Endothelial cell of umbilical vein (primary cell): ENCODE measurements around the gene RYR1. TPM values are rescaled to one million over a fixed set of nuclear protein-coding genes. Genes with fewer than 3 reads are reported as not detected.

Source experiments
- BruUV-seq: library from RNA; stranded (reverse); fragments of 400-500 nt; replicated peaks from 2 replicates; lab custom pipeline; 2021; lab: Mats Ljungman, UMichigan
- CTCF ChIA-PET: fragments of 300-600, 350-600 bp; sonication (Branson Sonifier 250); formaldehyde crosslinking; loops from one replicate; lab custom pipeline; 2021; ENCODE audit warnings: antibody characterized with exemption, inconsistent platforms; lab: Charles Lee
- POLR2A ChIA-PET: fragments of 300-600, 350-600 bp; sonication (Branson Sonifier 250); formaldehyde crosslinking; loops from one replicate; lab custom pipeline; 2021; ENCODE audit warnings: antibody characterized with exemption, inconsistent platforms; lab: Charles Lee
- DNase-seq: peaks from one replicate; pipeline ENCODE4 v3.0.0-alpha.2; 2011; ENCODE audit warnings: low read depth, low spot score
- FAIRE-seq: peaks from 2 replicates; lab custom pipeline; 2011; peaks lifted over from hg19 to GRCh38; lab: Jason Lieb, UNC
- H2AFZ ChIP-seq: 2 replicates; pipeline ENCODE4 v1.6.0; 2012; ENCODE audit warnings: low read depth, low read length, control low read depth, inconsistent platforms
- H3K27ac ChIP-seq: 2 replicates; pipeline ENCODE4 v1.5.1; 2011; ENCODE audit warnings: low read depth, mild to moderate bottlenecking, control low read depth, low read length, moderate library complexity; ENCODE audit not compliant: insufficient read depth
- H3K27me3 ChIP-seq, 2 experiments: 2 replicates each; pipeline versions ENCODE4 v1.6.0 to v1.6.1; 2011; ENCODE audit warnings: low read length in 2 of 2, mixed read lengths in 1 of 2; ENCODE audit not compliant: control insufficient read depth in 2 of 2, insufficient read depth in 2 of 2
- H3K36me3 ChIP-seq, 2 experiments: 2 replicates in 1 of 2; 3 replicates in 1 of 2; pipeline ENCODE4 v1.5.1; 2011; ENCODE audit warnings: low read length in 2 of 2, mild to moderate bottlenecking in 1 of 2, moderate library complexity in 1 of 2; ENCODE audit not compliant: control insufficient read depth in 2 of 2, insufficient read depth in 2 of 2; ENCODE audit errors: extremely low read depth in 1 of 2
- H3K4me1 ChIP-seq: 3 replicates; pipeline ENCODE4 v1.5.1; 2011; ENCODE audit warnings: mild to moderate bottlenecking, low read length; ENCODE audit not compliant: control insufficient read depth, insufficient read depth; ENCODE audit errors: extremely low read depth
- H3K4me2 ChIP-seq: 2 replicates; pipeline ENCODE4 v1.6.1; 2011; ENCODE audit warnings: low read length, control low read depth, mixed read lengths; ENCODE audit not compliant: insufficient read depth
- H3K4me3 ChIP-seq, 3 experiments: fragments of 200-600 bp in 1 of 3; sonication (generic), shearing (Covaris generic) in 1 of 3; replicated peaks in 1 of 3; 2 replicates each; pipeline ENCODE4 v1.5.1; 2011 to 2016; ENCODE audit warnings: control low read depth in 3 of 3, low read length in 3 of 3, mild to moderate bottlenecking in 2 of 3, inconsistent platforms in 1 of 3, low read depth in 1 of 3, moderate library complexity in 1 of 3; ENCODE audit not compliant: insufficient read depth in 1 of 3
- H3K79me2 ChIP-seq: 2 replicates; pipeline ENCODE4 v1.6.0; 2012; ENCODE audit warnings: low read length, inconsistent platforms; ENCODE audit not compliant: control insufficient read depth, insufficient read depth
- H3K9ac ChIP-seq: replicated peaks from 2 replicates; pipeline ENCODE3; 2011; ENCODE audit warnings: low read length, control low read depth; ENCODE audit not compliant: insufficient read depth; ENCODE audit errors: extremely low read depth
- H3K9me1 ChIP-seq: replicated peaks from 3 replicates; pipeline ENCODE4 v1.6.0; 2011; ENCODE audit warnings: mild to moderate bottlenecking, low read length; ENCODE audit not compliant: control insufficient read depth, insufficient read depth; ENCODE audit errors: extremely low read depth
- H3K9me3 ChIP-seq: replicated peaks from 2 replicates; pipeline ENCODE4 v1.5.1; 2012; ENCODE audit warnings: low read length, inconsistent platforms; ENCODE audit not compliant: control insufficient read depth, insufficient read depth
- H4K20me1 ChIP-seq: replicated peaks from 2 replicates; pipeline ENCODE3; 2011; ENCODE audit warnings: mild to moderate bottlenecking, low read length; ENCODE audit not compliant: control insufficient read depth, insufficient read depth; ENCODE audit errors: extremely low read depth
- EZH2 ChIP-seq: IDR thresholded peaks from 2 replicates; pipeline ENCODE4 v1.6.1; 2012; ENCODE audit warnings: borderline replicate concordance, low read depth, mild to moderate bottlenecking, moderate library complexity, low read length, inconsistent platforms; ENCODE audit not compliant: severe bottlenecking
- FOS ChIP-seq: IDR thresholded peaks from 2 replicates; pipeline ENCODE4 v1.6.1; 2011; ENCODE audit warnings: mild to moderate bottlenecking, low read length, moderate library complexity, borderline replicate concordance; ENCODE audit not compliant: insufficient read depth
- GATA2 ChIP-seq: IDR thresholded peaks from 2 replicates; pipeline ENCODE4 v1.7.0; 2011; ENCODE audit warnings: low read depth, mild to moderate bottlenecking, moderate library complexity, mixed read lengths, low read length; ENCODE audit not compliant: insufficient read length, insufficient read depth
- JUN ChIP-seq: IDR thresholded peaks from 2 replicates; pipeline ENCODE4 v1.6.1; 2011; ENCODE audit warnings: borderline replicate concordance, low read depth; ENCODE audit not compliant: insufficient read length, insufficient read depth
- MYC ChIP-seq: IDR thresholded peaks from one replicate; pipeline ENCODE4 v1.6.1; 2011; ENCODE audit warnings: mild to moderate bottlenecking, low read depth, low read length
- POLR2A ChIP-seq: IDR thresholded peaks from 2 replicates; pipeline ENCODE4 v1.6.1; 2012; ENCODE audit warnings: low read depth, mild to moderate bottlenecking, control low read depth, low read length
- POLR2AphosphoS5 ChIP-seq: IDR thresholded peaks from 2 replicates; pipeline ENCODE4 v1.6.1; 2012; ENCODE audit warnings: low read depth, mild to moderate bottlenecking, control low read depth, low read length, moderate library complexity; ENCODE audit not compliant: insufficient read depth
- dilution Hi-C: fragments of 300-500 bp; cut with MboI; formaldehyde crosslinking; loops from one replicate; pipeline ENCODE4 v1.15.0; 2019; ENCODE audit warnings: low sequenced_read_pairs; ENCODE audit not compliant: extremely low pct_ligation_motif_present
- intact Hi-C: fragments of 100-400 bp; cut with micrococcal nuclease; formaldehyde crosslinking; loops from one replicate; pipeline ENCODE4 v1.10.0; 2022
- polyA plus RNA-seq, 4 experiments: library from polyadenylated mRNA; depleted of rRNA in 3 of 4; stranded (reverse) in 3 of 4; unstranded in 1 of 4; fragments of >200 nt; gene quantifications; 2 replicates each; pipeline versions ENCODE4 v1.2.1 to v1.2.3, GENCODE V29; 2011 to 2012; ENCODE audit warnings: missing spikeins in 1 of 4
- total RNA-seq: library from RNA; stranded (reverse); gene quantifications from 2 replicates; pipeline ENCODE4 v1.2.3, GENCODE V29; 2021
- TF ChIP-seq, protein P1 (sequence below), 2 donors: IDR thresholded peaks; 1 replicate in 1 of 2; 2 replicates in 1 of 2; pipeline ENCODE4 v1.5.1; 2011; ENCODE audit warnings: low read length in 2 of 2, mild to moderate bottlenecking in 2 of 2, moderate library complexity in 2 of 2, control low read depth in 1 of 2, inconsistent platforms in 1 of 2, low read depth in 1 of 2; ENCODE audit not compliant: insufficient read depth in 1 of 2; ENCODE audit errors: extremely low read depth in 1 of 2
- TF ChIP-seq, protein P2 (sequence below): IDR thresholded peaks from 2 replicates; pipeline ENCODE4 v1.6.1; 2011; ENCODE audit not compliant: insufficient read depth, insufficient read length

RYR1 gene
- total and polyA plus RNA-seq, 2 donors (not counting 3 experiments of a cell fraction or from before 2014, with no cell fraction given): under 0.01 to 0.02 TPM

GRCh38 chr19:38463365-38463764 is 29.9 kb downstream of the RYR1 start:
- intact Hi-C loops: no loop called here
- Histone ChIP-seq H3K4me3 (no peak overlapping the region), H3K4me1 (no peaks in the 10 kb centered on the region), H4K20me1 (no peaks in the 10 kb centered on the region), H3K9me1 (no peaks in the 10 kb centered on the region), H3K4me2 (no peak overlapping the region), H3K9me3 (no peaks in the 10 kb centered on the region), H3K36me3 (no peaks in the 10 kb centered on the region), H3K79me2 (no peaks in the 10 kb centered on the region), H2AFZ (no peak overlapping the region), H3K27me3 (no peaks in the 10 kb centered on the region), H3K9ac (no peak overlapping the region), H3K27ac (no peak overlapping the region)
- ChIA-PET POLR2A (no interaction called here), CTCF (no interaction called here)
- BruUV-seq: no TSS peak
- no peak for TF ChIP-seq EZH2
- TF ChIP-seq POLR2A: no peak
- TF ChIP-seq, protein P1, sequence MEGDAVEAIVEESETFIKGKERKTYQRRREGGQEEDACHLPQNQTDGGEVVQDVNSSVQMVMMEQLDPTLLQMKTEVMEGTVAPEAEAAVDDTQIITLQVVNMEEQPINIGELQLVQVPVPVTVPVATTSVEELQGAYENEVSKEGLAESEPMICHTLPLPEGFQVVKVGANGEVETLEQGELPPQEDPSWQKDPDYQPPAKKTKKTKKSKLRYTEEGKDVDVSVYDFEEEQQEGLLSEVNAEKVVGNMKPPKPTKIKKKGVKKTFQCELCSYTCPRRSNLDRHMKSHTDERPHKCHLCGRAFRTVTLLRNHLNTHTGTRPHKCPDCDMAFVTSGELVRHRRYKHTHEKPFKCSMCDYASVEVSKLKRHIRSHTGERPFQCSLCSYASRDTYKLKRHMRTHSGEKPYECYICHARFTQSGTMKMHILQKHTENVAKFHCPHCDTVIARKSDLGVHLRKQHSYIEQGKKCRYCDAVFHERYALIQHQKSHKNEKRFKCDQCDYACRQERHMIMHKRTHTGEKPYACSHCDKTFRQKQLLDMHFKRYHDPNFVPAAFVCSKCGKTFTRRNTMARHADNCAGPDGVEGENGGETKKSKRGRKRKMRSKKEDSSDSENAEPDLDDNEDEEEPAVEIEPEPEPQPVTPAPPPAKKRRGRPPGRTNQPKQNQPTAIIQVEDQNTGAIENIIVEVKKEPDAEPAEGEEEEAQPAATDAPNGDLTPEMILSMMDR (IDR thresholded peaks at IDR 0.05; ENCODE audit: extremely low read depth in 1 of 2, insufficient read depth in 1 of 2, low read depth in 1 of 2, low read length in 2 of 2): no peak
- TF ChIP-seq POLR2AphosphoS5: no peak
- TF ChIP-seq, protein P2, sequence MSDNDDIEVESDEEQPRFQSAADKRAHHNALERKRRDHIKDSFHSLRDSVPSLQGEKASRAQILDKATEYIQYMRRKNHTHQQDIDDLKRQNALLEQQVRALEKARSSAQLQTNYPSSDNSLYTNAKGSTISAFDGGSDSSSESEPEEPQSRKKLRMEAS: no peak
- no peak for TF ChIP-seq JUN
- no peak for TF ChIP-seq FOS
- TF ChIP-seq GATA2: no peak
- no peak for TF ChIP-seq MYC
- dilution Hi-C loops: no loop called here
- DNase-seq (no peak), FAIRE-seq (no peak)
